Suppressor macrophage treated with lipopolysaccharide for 4 hours (primary cell): Measurements from ENCODE around the gene ALDH4A1.

Experiments
- DNase-seq: peaks from one replicate; pipeline ENCODE4 v3.0.0-alpha.2; 2020

The ALDH4A1 gene

DNA sequence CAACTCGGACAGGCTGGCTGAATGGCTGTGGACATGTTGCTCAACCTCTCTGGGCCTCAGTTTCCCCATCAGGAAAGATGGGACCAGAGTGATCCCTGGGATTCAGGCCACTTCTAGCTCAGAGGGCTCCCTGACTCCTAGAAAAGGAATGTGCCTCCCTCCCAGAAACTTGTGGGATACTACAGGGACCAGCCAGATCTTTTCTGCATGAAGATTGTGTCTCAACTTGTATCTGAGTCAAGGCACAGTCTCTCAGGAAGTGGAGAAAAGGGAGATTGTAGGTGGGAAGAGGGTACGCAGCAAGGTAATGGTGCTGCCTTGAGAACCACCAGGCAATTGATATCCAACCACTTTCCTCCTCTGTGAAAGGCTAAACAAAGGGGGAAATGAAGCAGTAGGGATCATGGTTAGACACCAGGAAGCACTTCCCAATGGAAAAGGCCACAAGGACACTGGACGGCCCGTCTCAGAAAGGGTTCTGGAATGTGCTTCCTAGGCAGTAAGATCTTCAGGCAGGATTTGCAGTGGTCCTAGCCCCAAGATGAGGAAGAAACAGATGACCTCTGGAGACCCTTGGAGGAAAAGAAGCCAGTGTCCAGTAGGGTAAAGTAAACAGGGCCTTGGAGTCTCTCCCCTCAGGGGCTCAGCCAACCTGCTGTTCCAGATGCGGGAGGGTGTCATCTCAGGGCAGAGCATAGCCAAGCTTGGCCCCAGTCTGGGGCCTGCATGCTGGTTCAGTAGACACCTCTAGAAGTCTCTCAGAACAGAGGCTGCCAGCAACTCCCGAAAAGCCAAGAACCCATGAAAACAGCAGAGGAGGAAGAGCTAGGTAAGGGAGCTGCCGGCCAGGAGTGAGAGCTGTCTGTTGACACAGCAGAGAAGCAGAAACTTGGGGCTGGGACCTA is 37.3 kb upstream of the ALDH4A1 start:
- DNase-seq: no peak

DNA sequence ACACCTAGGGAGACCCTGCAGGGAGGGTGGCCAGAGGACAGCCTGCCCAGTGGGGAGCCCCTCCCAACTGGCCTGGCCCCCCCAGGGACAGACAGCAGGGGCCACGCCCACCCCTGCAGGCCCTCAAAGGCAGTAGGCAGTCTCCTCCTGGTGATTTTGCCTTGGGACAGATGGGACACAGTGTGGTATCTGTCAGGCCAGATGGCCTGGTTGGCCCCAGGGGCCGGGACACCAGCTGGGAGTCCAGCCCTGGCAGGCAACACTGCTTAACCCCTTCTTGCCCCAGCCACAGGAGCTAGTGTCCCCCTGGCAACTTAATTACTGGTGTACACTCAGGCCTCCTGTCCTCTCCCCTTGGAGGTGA is 36.3 kb upstream of the ALDH4A1 start:
- no peak for DNase-seq

DNA sequence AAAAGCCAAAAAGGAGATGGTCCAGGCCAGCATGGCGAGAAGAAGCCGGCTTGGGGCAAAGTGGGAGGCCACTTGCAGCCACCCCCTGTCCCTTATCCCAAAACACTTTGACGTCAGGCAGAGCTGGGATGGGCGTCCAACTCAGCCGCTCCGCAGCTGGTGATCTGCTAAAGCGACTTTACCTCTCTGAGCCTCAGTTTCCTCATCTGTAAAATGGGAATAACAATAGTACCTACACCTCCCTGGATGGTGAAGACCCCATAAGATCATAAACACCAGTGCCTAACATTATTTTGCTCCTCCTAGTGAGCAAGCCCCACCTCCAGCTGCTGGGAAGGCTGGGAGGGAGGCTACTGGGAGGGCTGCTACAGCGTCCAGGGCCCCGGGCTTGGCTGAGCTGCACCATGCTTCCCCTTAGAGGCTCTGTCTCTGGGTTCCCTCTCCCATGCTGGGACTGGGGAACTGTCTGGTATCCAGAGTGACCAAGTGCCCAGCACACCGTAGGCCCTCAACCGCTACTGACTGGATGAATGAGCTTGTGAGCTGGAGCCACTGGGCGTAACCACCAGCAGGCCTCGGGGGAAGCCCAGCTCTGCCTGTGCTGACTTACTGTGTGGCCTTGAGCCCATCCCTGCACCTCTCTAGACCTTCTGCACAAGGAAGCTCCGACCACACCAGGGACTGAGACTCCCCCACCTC is 35.8 kb upstream of the ALDH4A1 start:
- no peak for DNase-seq

DNA sequence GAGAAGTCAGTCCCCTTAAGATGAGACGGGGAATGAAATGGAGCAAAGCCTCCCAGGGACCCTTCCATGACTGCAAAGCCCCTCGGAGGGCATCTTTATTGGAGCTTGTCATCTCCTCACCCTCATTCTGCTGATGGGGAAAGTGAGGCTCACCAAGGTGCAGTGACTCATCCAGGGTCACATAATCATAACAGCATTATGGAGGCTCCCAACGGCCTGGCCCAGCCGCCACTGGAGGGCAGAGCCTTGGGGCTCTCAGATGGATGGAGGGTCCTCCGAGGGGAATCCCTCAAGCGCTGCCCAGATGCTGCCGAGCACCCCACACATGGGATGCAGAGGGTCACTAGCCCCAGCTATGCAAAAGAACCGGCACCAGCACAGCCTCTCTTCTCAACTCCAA is 35.2 kb upstream of the ALDH4A1 start:
- DNase-seq: no peak

DNA sequence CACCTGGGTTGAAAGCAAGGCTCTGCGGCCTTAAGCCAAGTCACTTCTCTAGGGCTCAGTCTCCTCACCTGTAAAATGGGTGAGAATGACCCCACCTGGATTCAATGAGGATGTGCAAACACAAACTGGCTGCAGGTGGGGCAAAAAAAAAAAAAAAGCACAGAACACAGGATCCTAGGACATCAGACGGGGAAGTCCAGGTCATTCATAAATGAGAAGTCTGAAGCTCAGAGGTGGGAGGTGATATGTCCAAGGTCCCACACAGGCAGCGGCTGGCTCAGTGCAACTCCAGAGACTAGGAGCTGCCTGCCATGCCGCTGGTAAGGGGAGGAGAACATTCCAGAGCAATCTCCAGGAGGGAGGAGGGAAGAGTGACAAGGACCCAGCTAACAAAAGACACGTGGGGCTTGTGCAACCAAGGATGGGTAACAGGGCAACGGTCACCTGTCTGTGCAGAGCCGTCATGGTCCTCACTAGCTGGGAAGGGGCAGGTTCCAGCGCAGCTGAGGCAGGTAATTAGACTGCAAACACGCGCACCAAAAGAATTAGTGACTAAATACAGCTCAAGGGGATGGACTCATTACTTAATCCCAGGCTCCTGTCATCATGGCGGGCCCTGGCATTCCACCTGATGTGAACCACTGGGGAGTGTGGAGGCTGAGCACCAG is 34.6 kb upstream of the ALDH4A1 start:
- DNase-seq: no peak

DNA sequence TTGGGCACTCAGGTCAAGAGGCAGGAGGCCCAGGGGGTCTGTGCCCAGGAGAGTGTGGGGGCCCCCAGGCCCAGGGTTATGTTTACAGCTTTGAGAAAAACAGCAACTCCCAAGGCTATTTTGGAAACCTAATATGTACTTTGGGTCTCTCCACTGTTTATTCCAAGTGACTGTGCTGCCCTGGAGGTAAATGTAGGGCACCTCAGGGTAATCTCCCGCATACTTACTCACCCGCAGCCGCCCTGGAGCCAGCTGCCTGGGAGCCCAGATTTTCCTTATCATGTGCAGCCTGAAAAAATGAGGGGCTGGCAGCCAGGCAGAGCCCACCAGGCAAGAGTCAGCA is 34.1 kb upstream of the ALDH4A1 start:
- no peak for DNase-seq

DNA sequence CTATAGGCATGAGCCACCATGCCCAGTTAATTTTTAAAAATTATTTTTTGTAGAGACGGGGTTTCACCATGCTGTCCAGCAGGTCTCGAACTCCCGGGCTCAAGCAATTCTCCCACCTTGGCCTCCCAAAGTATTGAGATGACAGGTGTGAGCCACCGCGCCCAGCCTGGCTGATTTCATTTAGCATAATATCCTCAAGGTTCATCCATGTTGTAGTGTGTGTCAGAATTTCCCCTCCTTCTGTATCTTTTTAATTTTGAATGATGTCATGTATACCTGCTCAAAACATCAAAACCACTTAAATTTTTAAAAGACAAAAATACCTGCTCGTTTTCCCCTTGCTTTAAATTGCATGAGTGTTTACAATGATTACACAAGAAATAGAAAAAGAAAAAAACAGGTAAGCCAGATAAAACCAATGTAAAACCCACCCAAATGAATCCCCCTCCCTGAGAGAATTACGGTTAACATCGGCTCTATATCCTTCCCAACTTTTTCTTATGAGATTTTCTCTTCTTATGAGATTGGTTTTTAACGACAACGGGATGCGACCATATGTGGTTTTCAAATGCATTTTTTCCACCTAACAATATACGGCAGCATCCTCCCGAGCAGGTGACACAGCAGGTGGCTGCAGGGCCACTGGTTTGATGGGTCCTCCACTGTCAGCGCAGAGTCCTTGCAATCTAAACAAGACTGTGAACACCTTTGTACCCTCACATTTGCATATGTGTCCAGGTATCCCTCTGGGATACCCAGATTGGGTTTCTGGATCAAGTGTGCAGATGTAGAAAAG is 32.0 kb upstream of the ALDH4A1 start:
- DNase-seq: no peak

DNA sequence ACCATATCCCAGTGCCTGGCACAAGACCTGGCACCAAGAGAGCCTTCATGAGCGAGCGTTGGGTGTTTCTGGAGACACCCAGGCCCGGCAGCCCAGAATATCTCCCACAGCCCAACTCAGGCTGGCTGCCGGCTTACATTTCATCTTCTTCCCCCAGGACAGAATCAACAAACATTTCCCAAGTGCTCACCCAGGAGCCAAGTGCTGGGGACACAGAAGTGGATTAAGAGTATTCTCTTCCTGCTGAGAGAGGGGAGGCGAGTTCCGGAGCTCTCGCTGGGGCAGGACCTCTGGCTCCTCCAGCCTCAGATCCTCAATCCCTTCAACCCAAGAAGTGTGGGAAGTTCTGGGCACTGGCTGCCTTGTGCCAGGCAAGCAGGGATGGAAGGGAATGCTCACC is 30.5 kb upstream of the ALDH4A1 start:
- no peak for DNase-seq

DNA sequence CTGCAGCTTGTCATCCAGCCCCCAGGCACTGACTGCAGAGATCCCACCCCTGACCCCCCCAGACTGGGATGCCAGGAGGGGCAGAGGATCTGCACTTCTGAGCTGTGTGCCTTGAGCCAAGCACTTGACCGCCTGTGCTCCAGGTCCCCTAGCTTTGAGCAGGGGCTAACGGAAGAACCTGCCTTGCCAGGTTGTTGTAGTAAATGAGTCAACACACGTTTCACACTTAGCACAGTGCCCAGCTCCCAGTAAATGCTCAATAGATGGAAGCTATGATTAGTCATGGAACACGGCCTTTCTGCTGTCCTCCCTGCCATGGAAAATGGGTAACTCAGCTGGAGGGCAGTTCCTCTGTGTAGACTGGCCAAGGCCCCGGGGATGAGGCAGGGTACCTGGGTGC is 30.0 kb upstream of the ALDH4A1 start:
- no peak for DNase-seq

DNA sequence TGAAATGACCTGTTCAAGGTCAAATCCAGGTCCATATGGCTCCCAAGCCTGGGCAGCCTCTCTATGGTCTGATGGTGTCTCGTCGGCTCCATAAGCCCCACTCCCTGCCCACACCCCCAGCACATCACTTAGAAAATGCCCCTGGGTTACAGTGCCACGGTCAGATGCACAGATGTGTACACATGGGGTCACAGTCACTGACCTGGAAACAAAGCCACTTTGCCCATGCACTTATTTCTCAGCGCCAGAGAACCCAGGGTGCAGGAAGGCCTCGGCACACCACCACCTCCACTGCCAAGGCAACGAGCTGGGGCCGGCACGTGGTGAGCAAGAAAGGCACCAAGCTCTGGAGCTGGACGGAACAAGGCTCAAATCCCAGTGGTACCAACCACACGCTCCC is 29.4 kb upstream of the ALDH4A1 start:
- DNase-seq: no peak

DNA sequence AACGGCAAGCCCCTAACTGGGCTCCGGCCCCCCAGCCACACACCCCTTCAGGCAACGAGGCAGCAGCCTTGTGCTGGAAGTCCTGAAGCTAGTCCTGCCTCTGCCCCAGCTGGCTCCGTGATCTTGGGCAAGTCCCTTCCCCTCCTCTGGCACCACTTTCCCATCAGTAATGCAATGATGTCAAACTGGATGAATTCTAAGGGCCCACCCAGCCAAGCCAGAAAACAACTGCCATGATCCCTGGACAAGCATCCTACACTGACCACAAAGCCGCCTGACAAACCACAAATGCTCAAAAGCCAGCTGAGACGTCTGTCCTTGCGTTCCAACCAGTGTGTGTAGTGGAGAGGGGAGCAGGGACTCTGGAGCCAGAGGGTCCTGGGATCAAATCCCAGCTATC is 27.3 kb upstream of the ALDH4A1 start:
- no peak for DNase-seq

DNA sequence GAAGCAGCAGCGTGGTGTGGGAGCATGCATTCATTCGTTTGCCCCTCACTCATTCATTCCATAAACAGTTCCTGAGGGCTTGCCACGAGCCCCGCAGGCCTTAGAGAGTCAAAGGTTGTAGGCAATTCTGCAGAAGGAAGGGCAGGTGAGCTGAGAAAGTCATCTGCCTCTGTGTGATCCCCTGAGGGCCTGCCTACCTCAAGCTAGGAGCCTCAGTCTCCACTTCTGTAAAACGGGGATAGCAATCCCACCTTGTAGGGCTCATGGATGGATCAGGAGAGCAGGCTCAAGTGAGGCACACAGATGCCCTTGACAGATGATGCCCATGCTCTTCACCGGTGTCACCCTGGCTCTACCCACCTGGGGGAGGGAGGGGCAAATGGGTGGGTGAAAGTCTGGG is 26.6 kb upstream of the ALDH4A1 start:
- no peak for DNase-seq

DNA sequence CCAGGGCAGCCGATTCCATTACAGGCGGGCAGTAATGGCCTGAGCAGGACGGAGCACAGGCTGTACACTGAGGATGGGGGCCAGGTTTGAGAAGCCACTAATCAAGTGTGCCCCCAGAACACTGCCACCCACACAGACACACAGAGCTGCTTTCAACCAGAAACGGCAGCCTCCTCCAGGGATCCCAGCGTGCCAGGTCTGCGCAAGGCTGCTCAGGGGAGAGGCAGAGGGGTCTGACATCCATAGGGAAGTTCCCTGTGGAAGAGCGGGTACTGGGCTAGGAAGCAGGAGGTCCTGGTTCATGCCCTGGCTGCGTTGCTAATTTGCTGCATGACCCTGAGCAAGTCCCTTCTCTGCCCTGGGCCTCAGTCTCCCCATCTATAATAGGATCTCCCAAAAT is 26.1 kb upstream of the ALDH4A1 start:
- DNase-seq: no peak

DNA sequence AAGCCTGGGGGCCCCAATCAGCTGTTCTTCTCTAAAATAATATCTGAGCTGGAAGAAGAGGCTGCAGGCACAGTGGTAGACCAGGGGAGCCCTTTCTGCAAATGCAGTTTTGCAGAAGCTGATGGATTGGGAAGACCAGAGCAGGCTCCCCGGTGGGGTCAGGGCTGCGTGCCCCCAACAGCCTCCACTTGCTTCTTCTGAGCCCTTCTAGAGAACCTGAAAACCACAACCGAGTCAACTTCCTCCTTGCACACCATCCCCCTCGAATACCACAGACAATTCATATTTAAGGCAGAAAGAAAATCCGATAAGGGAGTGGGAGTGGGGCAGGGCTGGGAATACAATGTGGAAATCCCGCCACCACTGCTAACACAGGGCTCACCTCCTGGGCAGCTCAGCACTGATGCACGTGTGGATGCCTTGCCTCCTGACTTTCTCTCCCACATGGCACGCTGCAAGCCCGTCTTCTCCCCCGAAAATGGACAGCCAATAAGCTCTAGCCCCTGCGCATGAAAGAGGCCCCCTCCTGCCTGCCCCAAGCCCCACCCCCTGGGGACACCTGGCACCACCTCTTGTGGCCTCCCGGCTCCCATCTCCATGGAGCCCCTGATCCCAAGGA is 25.4 kb upstream of the ALDH4A1 start:
- no peak for DNase-seq

DNA sequence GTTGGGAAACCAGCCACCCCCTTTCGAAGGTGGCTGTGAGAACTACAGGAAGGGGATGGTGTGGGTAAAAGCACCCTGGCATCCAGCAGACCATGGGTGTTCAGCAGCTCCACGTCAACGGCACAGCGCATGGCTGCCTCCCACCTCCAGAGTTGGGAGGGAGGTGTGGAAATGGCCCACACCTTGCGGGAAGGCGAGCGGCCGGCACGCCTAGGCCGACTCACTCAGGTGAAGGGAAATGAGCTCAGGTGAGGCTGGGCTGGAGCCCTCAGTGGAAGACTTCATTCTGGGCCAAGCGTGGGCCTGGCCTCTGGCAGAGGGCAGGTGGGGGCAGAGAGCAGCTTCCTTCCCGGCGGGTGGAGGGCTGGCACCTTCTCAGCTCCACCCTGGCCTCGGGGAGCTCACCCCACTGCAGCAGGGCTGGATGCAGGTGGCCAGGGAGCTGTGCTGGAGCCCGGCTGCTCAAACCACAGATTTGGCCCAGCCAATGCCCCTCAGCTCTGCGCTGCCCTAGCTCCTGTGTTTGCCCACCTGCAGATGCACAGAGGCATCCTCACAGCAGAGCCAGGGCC is 24.8 kb upstream of the ALDH4A1 start:
- DNase-seq: no peak

DNA sequence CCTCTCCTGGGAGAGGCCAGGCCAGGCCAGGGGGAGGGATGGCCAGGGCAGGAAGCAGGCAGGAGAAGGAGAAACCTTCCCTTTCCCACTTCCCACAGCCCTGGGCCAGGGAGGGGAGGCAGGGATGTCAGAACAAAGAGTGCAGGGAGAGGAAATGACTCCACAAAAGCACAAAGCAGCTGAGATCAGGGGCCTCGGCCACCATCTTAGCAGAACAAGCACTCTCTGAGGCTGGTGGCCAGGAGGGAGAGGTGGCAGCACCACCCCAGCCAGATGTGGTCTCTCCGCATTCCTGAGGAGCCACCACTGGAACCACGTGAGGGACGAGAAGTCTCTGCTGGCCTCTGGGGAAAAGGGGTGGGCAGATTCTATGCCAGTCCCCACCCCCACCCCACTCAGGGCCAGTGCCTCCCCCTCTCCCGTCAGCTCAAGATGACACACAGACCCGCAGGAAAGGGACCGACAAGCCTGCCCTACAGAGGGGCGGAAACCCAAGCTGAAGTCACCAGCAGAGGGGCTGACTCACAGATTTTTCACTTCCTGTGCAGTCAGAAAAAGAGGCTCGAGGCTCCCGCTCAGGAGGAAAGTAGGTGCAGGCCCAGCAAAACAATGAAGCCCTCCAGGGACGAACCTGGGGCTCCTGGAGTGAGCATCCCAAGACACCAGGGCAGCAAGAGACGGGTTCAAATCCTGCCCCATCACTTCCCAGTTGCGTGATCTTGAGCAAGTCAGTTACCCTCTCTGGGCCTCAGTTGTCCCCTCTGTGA is 24.1 kb upstream of the ALDH4A1 start:
- peak; percentile 94 for DNase-seq

DNA sequence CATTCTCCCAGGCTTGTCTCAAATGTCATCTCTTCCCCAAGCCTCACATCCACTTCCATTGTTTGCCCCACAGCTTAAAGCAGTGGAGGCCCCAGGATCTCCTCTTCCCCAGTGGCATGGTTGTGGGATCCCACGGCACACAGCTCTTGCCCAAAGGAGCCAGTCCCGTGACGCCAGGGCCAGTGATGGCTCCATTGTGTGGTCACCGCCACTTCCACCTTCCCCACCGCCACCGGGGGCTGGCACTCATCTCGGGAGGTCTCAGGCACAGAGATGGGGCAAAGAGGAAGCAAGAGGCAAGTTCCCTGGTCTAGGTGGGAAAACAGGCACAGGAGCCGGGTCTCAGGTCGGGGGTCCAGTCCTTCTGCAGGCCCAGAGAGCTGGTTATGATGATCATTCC is 22.9 kb upstream of the ALDH4A1 start:
- DNase-seq: no peak

DNA sequence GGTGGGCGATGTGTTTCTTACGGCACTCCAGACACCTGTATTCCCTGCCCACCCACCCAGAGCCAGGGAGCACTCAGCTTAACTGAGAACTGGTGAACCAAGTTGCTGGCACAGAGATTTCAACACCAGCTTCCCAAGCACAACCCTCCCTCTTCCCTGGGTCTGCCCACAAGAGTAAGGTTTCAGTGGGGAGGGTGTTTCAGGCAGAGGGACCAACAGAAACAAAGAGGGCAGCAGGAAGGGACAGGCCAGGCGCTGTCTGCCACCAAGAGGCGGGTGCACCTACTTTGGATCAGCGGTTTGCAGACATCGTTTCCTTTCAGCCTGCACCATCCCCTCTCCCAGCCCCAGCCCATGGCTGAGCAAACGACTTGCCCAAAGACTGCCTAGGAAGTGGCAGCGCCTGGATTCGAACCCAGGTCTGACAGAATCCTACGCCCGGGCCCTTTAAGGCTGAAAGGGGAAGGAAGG is 21.9 kb upstream of the ALDH4A1 start:
- peak; percentile 33 for DNase-seq

DNA sequence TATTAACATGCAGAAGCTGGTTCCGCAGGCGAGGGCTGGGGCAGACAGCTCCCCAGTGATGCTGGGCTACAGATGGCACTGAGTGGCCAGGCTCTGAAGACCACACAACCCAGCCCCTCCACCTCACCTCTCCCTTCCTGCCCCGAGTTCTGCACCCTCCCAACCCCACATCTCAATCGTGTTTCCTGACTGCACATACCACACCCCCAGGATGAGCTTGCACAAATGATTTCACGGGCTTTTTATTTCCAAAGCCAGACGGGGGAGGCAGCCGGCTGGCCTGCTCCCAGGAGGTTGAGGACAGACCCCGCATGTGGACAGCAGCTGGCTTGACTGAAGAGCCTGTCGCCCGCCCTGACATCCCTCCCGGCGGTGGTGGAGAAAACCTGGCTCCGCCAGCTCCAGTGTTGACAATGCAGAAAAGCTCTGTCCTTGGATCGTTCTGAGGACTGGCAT is 21.4 kb upstream of the ALDH4A1 start:
- DNase-seq: no peak

DNA sequence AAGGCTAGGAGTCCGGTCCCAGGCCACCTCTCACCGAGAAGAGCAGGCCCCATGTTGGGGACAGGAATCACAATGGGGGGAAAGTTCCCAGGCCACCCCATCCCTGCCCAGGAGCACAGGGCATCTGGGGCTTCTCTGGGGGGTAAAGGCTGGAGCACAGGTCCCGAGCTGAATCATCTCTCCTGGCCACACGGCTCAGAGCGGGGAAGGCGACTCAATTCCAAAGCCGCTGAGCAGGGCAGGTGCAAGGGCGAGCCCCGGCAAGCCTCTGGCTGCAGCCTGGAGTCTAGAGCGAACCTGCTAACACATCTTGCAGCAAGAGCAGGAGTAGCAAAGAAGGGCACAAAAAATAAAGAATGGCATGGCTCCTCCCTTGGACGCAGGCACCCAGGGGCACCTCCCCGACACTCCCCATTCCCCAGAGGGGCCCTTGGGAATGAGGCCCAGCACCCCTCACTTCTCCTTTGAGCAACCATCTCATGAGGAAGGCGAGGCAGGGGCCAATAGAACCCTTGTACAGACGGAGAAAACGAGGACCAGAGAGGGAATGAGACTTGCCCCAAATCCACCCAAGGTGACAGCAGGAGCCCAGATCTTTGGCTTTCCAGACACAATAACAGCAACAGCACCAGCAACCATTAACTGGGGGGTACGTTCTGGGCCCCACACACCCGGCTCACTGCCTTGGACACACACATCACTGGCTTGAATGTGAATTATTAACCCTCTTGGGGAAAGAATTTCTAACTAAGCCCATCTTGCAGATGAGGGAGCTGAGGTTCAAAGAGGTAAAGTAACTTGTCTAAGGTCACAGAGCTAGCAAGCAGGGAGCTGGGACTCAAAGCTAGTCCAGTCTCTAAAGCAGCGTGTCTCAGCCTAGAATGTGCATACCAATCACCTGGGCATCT is 20.7 kb upstream of the ALDH4A1 start:
- no peak for DNase-seq
